B cell (primary cell): ENCODE data around the gene GZMM. TPM values are rescaled to one million over a fixed set of nuclear protein-coding genes. Genes with fewer than 3 reads are reported as not detected.

Source experiments
- ATAC-seq: fragments of 200-7000 bp; cut with Tn5 transposase; one replicate; pipeline ENCODE4 v1.10.0; 2021; ENCODE audit warnings: low read depth, mild to moderate bottlenecking, moderate number of reproducible peaks, moderate library complexity
- CTCF ChIA-PET: fragments of 350-600 bp; sonication (Branson Sonifier 250); formaldehyde crosslinking; loops from one replicate; lab custom pipeline; 2021; ENCODE audit warnings: antibody characterized with exemption, inconsistent platforms; lab: Charles Lee
- POLR2A ChIA-PET: fragments of 350-600 bp; sonication (Branson Sonifier 250); formaldehyde crosslinking; loops from one replicate; lab custom pipeline; 2021; ENCODE audit warnings: antibody characterized with exemption; lab: Charles Lee
- DNase-seq: peaks from one replicate; pipeline ENCODE4 v3.0.0; 2013
- H2AFZ ChIP-seq: 2 replicates; pipeline ENCODE4 v1.6.1; 2012; ENCODE audit warnings: mild to moderate bottlenecking, low read depth, low read length; ENCODE audit not compliant: insufficient read depth, poor library complexity, severe bottlenecking
- H3K27ac ChIP-seq, 2 donors: 1 replicate in 1 of 2; 2 replicates in 1 of 2; pipeline ENCODE4 v1.5.1; 2012 to 2013; ENCODE audit warnings: low read length in 2 of 2, mild to moderate bottlenecking in 2 of 2, moderate library complexity in 1 of 2
- H3K27me3 ChIP-seq, 4 experiments: fragments of 200-600 bp in 1 of 4; sonication (generic) in 1 of 4; replicated peaks in 1 of 4; 1 replicate in 2 of 4; 2 replicates in 2 of 4; pipeline versions ENCODE4 v1.6.1 to v1.7.0; 2013 to 2016; ENCODE audit warnings: low read length in 3 of 4, mild to moderate bottlenecking in 2 of 4, mixed read lengths in 1 of 4, moderate library complexity in 1 of 4; ENCODE audit not compliant: insufficient read depth in 4 of 4, control insufficient read depth in 3 of 4; ENCODE audit errors: control extremely low read depth in 1 of 4
- H3K36me3 ChIP-seq, 2 experiments: replicated peaks in 1 of 2; 1 replicate in 1 of 2; 2 replicates in 1 of 2; pipeline versions ENCODE4 v1.6.1 to v1.7.1; 2013; ENCODE audit warnings: low read length in 1 of 2; ENCODE audit not compliant: insufficient read depth in 2 of 2, control insufficient read depth in 1 of 2; ENCODE audit errors: control extremely low read depth in 1 of 2, extremely low read depth in 1 of 2
- H3K4me1 ChIP-seq, 2 donors: fragments of 200-600 bp in 1 of 2; sonication (generic) in 1 of 2; 1 replicate in 1 of 2; 2 replicates in 1 of 2; pipeline versions ENCODE4 v1.5.1 to v1.6.1; 2013 to 2017; ENCODE audit warnings: low read length in 2 of 2; ENCODE audit not compliant: control insufficient read depth in 2 of 2, insufficient read depth in 2 of 2
- H3K4me2 ChIP-seq: replicated peaks from 2 replicates; pipeline ENCODE3; 2012; ENCODE audit warnings: mild to moderate bottlenecking, low read depth, low read length; ENCODE audit not compliant: poor library complexity, severe bottlenecking
- H3K4me3 ChIP-seq, 5 experiments: fragments of 200-600 bp in 1 of 5; sonication (generic) in 1 of 5; 1 replicate in 3 of 5; 2 replicates in 2 of 5; pipeline versions ENCODE4 v1.5.1 to v1.7.0; 2011 to 2016; ENCODE audit warnings: low read length in 4 of 5, mild to moderate bottlenecking in 4 of 5, low read depth in 2 of 5, control low read depth in 1 of 5, moderate library complexity in 1 of 5; ENCODE audit not compliant: insufficient read depth in 1 of 5; ENCODE audit errors: control extremely low read depth in 1 of 5, extremely low read depth in 1 of 5
- H3K79me2 ChIP-seq: fragments of 200-600 bp; sonication (generic); one replicate; pipeline ENCODE4 v1.6.0; 2016; ENCODE audit warnings: low read length; ENCODE audit not compliant: control insufficient read depth, insufficient read depth
- H3K9ac ChIP-seq: fragments of 200-600 bp; sonication (generic); 2 replicates; pipeline ENCODE4 v1.6.1; 2017; ENCODE audit warnings: mild to moderate bottlenecking, low read length, moderate library complexity
- H3K9me3 ChIP-seq, 3 donors: one replicate each; pipeline versions ENCODE4 v1.6.1 to v1.7.1; 2013; ENCODE audit warnings: low read length in 2 of 3; ENCODE audit not compliant: control insufficient read depth in 2 of 3, insufficient read depth in 1 of 3; ENCODE audit errors: control extremely low read depth in 1 of 3
- H4K20me1 ChIP-seq: 2 replicates; pipeline ENCODE4 v1.6.0; 2012; ENCODE audit warnings: mild to moderate bottlenecking, low read length; ENCODE audit not compliant: insufficient read depth, control insufficient read depth, poor library complexity, severe bottlenecking
- H3K27ac Mint-ChIP-seq: one replicate; pipeline ENCODE4 v1.8.0; 2021; ENCODE audit warnings: mixed read lengths
- H3K27me3 Mint-ChIP-seq: one replicate; pipeline ENCODE4 v1.8.0; 2021; ENCODE audit warnings: mixed read lengths
- H3K4me1 Mint-ChIP-seq: one replicate; pipeline ENCODE4 v1.8.0; 2021; ENCODE audit warnings: mixed read lengths
- H3K4me3 Mint-ChIP-seq: one replicate; pipeline ENCODE4 v1.8.0; 2021; ENCODE audit warnings: mixed read lengths
- H3K9me3 Mint-ChIP-seq: one replicate; pipeline ENCODE4 v1.8.0; 2022; ENCODE audit warnings: mixed read lengths; ENCODE audit not compliant: insufficient read depth
- EZH2 ChIP-seq: IDR thresholded peaks from 2 replicates; pipeline ENCODE4 v1.6.1; 2012; ENCODE audit warnings: borderline replicate concordance, low read depth, mild to moderate bottlenecking, moderate library complexity, low read length; ENCODE audit not compliant: insufficient read depth, poor library complexity, severe bottlenecking
- WGBS: methylation state at CpG from one replicate; pipeline ENCODE4 v1.1.5; 2013; ENCODE audit warnings: missing lambda C conversion rate; ENCODE audit not compliant: insufficient coverage; 5-methylcytosine and 5-hydroxymethylcytosine counted together
- intact Hi-C: fragments of 100-400 bp; cut with micrococcal nuclease; formaldehyde crosslinking; loops from one replicate; pipeline ENCODE4 v1.10.0; 2022
- polyA plus RNA-seq: library from polyadenylated mRNA; depleted of rRNA; stranded (reverse); fragments of >200 nt; gene quantifications from 2 replicates; pipeline ENCODE4 v1.2.3, GENCODE V29; 2012
- total RNA-seq, 2 donors: library from RNA; stranded (reverse); fragments of 120-200 nt in 1 of 2; gene quantifications; 1 replicate in 1 of 2; 2 replicates in 1 of 2; pipeline versions ENCODE4 v1.2.3 to v1.2.4, GENCODE V29; 2013 to 2022
- TF ChIP-seq, protein P1 (sequence below): fragments of 200-600 bp; IDR thresholded peaks from one replicate; pipeline ENCODE4 v1.8.0; 2022; ENCODE audit warnings: antibody characterized with exemption, mild to moderate bottlenecking

Gene GZMM
- total and polyA plus RNA-seq, 2 donors (not counting 1 experiment from before 2014, with no cell fraction given): 2.1 TPM; not detected in 1

DNA sequence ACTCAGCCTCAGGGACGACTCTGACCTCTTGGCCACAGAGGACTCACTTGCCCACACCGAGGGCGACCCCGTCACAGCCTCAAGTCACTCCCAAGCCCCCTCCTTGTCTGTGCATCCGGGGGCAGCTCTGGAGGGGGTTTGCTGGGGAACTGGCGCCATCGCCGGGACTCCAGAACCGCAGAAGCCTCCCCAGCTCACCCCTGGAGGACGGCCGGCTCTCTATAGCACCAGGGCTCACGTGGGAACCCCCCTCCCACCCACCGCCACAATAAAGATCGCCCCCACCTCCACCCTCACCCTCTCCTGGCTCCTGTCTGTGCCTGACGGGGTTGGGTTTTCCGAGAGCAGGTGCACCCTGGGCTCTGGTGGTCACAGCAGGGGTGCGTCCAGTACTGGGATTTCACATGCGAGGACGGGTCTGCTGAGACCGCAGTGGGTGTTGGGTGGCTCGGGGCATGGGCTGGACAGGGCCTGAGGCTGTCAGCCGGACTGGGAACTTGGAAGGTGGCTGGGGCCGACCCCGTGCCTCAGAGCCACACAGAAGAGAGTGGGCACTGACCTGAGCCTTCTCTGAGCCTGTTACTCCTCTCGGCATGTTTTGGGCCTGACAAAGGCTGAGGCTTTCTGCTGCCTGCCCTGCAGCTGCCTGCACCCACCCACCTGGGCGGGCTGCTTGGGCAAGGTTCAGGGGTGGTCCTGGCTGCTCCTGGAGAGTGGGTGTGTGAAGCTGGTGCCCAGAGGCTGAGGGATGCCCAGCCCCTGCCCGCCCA, 39.5 kb downstream of the GZMM start:
- no peak overlapping the region for H3K27ac Mint-ChIP-seq
- no peak overlapping the region for H3K4me3 Mint-ChIP-seq
- H3K9ac ChIP-seq: no peak overlapping the region
- CTCF ChIA-PET: interaction anchor here (0.7 to 4.2 kb wide), 8 partner anchors 8 to 788 kb away, joined by 3 to 39 read pairs (median 4); no protein-coding TSS in a partner anchor
- H3K4me1 Mint-ChIP-seq: peaks cover 3% of the 10 kb centered on the region
- intact Hi-C loops: no loop called here
- H3K27me3 Mint-ChIP-seq: peaks cover 8% of the 10 kb centered on the region
- no peaks in the 10 kb centered on the region for H3K9me3 ChIP-seq
- ATAC-seq (no peak), DNase-seq (peak; percentile 18)
- peaks cover 4 to 8% of the 10 kb centered on the region in 2 donors for H3K4me1 ChIP-seq
- peaks cover 0 to 33% of the 10 kb centered on the region in 2 experiments for H3K36me3 ChIP-seq
- WGBS: 96% methylated on average over 18 of the region's 27 CpGs
- no peak for TF ChIP-seq EZH2
- TF ChIP-seq, protein P1, sequence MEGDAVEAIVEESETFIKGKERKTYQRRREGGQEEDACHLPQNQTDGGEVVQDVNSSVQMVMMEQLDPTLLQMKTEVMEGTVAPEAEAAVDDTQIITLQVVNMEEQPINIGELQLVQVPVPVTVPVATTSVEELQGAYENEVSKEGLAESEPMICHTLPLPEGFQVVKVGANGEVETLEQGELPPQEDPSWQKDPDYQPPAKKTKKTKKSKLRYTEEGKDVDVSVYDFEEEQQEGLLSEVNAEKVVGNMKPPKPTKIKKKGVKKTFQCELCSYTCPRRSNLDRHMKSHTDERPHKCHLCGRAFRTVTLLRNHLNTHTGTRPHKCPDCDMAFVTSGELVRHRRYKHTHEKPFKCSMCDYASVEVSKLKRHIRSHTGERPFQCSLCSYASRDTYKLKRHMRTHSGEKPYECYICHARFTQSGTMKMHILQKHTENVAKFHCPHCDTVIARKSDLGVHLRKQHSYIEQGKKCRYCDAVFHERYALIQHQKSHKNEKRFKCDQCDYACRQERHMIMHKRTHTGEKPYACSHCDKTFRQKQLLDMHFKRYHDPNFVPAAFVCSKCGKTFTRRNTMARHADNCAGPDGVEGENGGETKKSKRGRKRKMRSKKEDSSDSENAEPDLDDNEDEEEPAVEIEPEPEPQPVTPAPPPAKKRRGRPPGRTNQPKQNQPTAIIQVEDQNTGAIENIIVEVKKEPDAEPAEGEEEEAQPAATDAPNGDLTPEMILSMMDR: no peak
- H3K4me3 ChIP-seq: no peak overlapping the region
- no peak overlapping the region for H3K27ac ChIP-seq
- H3K79me2 ChIP-seq: peaks cover 16% of the 10 kb centered on the region
- peaks cover 51% of the 10 kb centered on the region for H4K20me1 ChIP-seq
- H3K4me2 ChIP-seq: no peak overlapping the region
- H3K27me3 ChIP-seq: peaks cover 0 to 26% (median 8%) of the 10 kb centered on the region in 4 experiments
- H2AFZ ChIP-seq: no peak overlapping the region
- POLR2A ChIA-PET: no interaction called here
- no peaks in the 10 kb centered on the region for H3K9me3 Mint-ChIP-seq

GRCh38 chr19:583968-584239, 40.1 kb downstream of the GZMM start:
- POLR2A ChIA-PET: no interaction called here
- no peak overlapping the region for H3K4me3 Mint-ChIP-seq
- no peak for ATAC-seq
- no peak overlapping the region for H3K27ac Mint-ChIP-seq
- no peak overlapping the region for H3K4me2 ChIP-seq
- H4K20me1 ChIP-seq: peaks cover 46% of the 10 kb centered on the region
- 96% methylated on average over 5 of the region's 5 CpGs for WGBS
- DNase-seq: no peak
- H3K36me3 ChIP-seq: peaks cover 0 to 33% of the 10 kb centered on the region in 2 experiments
- peaks cover 12% of the 10 kb centered on the region for H3K27me3 Mint-ChIP-seq
- intact Hi-C loops: loop anchor here (1.0 kb wide), 1 partner anchor 150 kb away; no protein-coding TSS in a partner anchor
- peaks cover 13% of the 10 kb centered on the region for H3K79me2 ChIP-seq
- no peak for TF ChIP-seq EZH2
- TF ChIP-seq, protein P1: no peak
- CTCF ChIA-PET: interaction anchor here (0.6 to 4.2 kb wide), 11 partner anchors 8 to 787 kb away, joined by 3 to 39 read pairs (median 5); no protein-coding TSS in a partner anchor
- peaks cover 0 to under 1% (median 0%) of the 10 kb centered on the region in 3 donors for H3K9me3 ChIP-seq
- peaks cover 6% of the 10 kb centered on the region for H3K4me1 Mint-ChIP-seq
- peaks cover 0 to 32% (median 11%) of the 10 kb centered on the region in 4 experiments for H3K27me3 ChIP-seq
- H3K9me3 Mint-ChIP-seq: no peaks in the 10 kb centered on the region
- no peak overlapping the region for H2AFZ ChIP-seq
- H3K27ac ChIP-seq: no peak overlapping the region
- H3K9ac ChIP-seq: no peak overlapping the region
- peaks cover 9 to 13% of the 10 kb centered on the region in 2 donors for H3K4me1 ChIP-seq
- no peak overlapping the region for H3K4me3 ChIP-seq
